Stimulated activated CD4-positive, alpha-beta T cell treated with anti-CD3 and anti-CD28 coated beads, Interleukin-4, amount 100 ng/mL, for 24 hours (primary cell): ENCODE measurements around the gene TUBGCP2.
A peak's percentile ranks its signal among the peaks of the same experiment; 100 is the strongest.

Source experiments
- DNase-seq: peaks from one replicate; pipeline ENCODE4 v3.0.0-alpha.2; 2020

Gene TUBGCP2

DNA sequence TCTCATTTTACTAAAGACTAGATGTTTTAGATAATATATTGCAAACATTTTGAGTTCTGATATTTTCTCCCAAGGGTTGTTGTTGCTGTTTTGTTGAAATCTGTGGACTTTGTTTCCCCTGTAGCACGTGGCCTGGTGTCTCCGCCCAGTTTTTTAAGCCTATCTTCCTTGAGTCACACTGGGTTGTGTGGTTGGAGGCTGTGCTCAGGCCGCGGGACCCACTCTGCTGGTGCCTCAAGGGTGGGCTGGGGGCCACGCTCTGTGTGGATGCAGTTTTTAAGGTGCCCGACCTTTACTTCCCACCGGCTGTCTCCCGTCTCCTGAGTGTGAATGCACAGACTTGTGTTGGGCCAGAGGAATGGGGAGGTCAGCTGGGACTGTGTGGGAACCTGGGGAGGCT lies 34.3 kb upstream of the TUBGCP2 start:
- no peak for DNase-seq

- DNase-seq = no peak
Observed at GRCh38 chr10:133341983-133342382, 33.3 kb upstream of the TUBGCP2 start.

GRCh38 chr10:133339708-133340380 lies 31.2 kb upstream of the TUBGCP2 start:
- no peak for DNase-seq

DNA sequence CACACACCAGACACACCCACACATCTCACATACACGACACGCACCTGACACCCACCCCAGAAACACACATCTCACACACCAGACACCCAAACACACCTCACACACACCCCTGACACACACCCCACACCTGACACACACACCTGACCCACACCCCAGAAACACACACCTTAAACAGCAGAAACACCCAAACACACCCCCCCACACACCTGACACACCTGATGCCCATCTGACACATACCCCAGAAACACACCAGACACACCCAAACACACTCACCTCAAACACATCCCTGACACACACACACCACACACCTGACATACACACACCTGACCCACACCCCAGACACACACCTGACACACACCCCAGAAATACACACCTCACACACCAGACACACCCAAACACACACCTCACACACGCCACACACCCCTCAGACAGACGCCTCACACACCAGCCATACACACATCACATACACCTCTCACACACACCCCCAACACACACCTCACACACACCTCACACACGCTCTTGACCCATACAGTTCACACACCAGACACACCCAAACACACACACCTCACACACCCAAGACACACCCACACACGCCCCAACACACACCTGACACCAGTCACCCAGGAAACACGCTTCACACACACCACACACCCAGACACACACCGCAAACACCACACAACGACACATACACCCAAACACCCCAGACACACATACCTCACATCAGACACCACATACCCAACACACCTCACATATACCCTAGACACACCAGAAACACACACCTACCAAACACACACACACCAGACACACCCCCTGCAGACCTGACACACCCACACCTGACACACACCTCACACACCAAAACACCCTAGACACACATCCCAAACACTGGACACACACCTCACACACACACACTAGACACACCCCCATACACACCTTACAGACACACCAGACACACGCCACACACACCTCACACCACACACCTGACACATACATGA lies 29.7 kb upstream of the TUBGCP2 start:
- DNase-seq = no peak

DNA sequence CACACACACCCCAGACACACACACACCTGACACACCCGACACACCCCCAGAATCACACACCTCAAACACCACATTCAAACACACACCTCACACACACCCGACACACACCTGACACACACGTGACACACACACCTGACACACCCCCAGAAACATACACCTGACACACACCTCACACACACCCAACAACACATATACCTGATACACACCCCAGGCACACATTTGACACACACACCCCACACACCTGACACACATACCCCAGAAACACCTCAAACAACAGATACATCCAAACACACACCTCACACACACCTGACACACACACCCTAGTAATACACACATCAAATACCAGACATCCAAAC lies 28.7 kb upstream of the TUBGCP2 start:
- DNase-seq = no peak

DNA sequence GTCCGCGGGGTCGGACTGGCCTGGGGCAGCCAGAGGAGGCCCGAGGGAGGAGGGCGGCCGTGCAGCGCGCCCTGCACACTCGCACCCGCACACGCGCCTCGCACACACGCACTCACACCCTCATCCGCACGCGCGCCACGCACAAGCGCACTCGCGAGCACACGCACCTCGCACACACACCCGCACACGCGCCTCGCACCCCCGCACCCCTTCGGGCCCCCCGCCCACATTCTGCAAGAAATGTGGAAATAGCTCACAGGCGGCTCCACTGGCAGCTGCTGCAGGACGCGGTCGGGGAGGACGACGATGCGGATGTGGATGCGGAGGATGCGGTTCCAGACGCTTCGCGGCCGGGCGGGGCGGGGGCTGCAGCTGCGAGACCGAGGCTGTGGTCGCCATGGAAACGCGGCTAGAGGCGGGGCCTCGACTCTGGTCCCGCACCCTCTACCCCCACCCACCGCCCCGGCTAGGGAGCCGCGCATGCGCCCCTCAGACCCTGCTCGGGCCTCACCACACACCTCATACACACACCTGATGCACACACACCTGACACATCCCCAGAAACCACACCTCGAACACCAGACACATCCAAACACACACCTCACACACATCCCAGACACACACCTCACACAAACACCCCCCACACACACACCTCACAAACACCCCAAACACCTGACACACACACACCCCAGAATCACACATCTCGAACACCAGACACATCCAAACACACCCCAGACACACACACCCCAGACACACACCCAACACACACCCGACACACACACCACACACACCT lies 28.1 kb upstream of the TUBGCP2 start, which contains the start of gene CALY:
Gene CALY (minus strand): TSS at position 320 of the 793 bp plus-strand sequence. CDS start 7,907 bp downstream, outside the sequence.
- peak; percentile 73 for DNase-seq

GRCh38 chr10:133336118-133336576 lies 27.5 kb upstream of the TUBGCP2 start:
- no peak for DNase-seq

- peak; percentile 76 for DNase-seq
Observed at GRCh38 chr10:133335246-133336117, 26.8 kb upstream of the TUBGCP2 start.

- no peak for DNase-seq
Observed at GRCh38 chr10:133334503-133335245, 26.0 kb upstream of the TUBGCP2 start.

DNA sequence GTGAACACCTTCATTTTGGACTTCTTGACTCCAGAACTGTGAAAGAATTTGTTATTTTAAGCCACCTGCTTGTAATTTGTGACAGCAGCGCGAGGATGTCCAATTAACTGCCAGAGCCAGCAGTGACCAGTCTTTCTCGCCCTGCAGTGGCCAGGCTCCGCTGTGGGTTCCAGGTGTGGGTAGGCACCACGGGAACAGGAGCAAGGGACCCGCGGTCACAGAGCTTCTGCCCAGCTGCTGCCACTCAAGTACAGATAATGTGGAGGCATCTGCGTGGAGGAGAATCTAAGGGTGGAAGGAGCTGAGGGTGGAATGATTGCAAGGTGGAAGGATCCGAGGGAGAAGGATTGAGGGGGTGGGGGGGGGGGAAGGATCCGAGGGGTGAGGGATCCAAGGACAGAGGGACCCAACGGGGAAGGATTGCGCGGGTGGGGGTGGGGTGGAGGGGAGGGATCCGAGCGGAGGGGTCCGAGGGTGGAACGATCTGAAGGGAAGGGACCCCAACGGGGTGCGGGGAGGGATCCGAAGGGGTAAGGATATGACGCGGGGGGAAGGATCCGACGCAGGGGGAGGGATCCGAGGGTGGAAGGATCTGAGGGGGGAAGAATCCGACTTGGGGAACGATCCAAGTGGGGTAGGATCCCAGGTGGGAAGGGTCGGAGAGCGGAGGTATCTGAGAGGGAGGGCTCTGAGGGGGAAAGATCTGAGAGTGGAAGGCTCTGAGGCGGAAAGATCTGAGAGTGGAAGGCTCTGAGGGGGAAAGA lies 24.4 kb upstream of the TUBGCP2 start:
- no peak for DNase-seq

GRCh38 chr10:133329491-133330202 lies 21.0 kb upstream of the TUBGCP2 start:
- DNase-seq = peak; percentile 89

DNA sequence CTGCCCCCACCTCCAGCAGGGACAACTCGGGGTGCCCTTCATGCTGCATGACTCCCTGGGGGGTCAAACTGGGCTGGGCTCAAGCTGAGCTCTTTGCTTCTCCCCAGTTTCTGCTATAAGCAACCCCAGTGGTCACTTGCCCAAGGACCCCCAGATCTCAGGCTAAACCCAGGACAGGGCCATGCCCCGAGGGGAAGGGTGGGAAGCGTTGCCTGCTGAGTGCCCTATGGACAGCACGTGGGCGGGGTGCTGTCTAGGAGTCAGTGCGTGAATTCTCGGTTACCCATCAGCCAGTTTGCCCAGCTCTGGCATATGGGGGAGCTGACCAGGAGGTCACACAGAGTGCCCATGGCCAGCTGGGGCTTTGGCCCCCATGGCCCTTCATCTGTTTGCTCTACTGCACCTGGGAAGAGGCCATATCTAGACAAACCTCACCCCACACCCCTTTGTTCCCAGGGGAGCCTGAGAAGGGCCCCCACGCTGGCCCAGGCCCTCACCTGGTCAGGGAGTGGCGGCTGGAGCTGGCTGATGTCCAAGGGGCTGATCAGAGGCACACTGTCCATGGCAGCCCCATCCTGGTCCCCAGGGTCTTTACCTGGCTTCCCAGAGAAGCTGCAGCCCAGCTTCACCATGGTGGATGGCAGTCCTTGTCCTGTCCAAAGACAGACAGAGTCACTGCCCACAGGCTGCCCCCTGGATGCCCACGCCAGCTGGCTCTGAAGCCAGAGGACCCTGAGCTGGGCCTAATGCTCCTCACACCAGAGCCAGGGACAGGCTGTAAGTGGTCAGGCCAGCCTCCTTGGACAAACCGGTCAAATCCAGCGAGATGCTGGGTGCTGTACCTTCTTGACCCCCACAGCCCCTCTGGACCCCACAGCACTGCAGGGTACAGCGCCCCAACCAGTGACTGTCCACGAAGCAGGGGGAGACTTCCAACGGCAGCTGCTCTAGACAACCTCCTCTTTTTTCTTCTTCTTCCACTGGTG lies 20.0 kb upstream of the TUBGCP2 start:
- DNase-seq = no peak

DNA sequence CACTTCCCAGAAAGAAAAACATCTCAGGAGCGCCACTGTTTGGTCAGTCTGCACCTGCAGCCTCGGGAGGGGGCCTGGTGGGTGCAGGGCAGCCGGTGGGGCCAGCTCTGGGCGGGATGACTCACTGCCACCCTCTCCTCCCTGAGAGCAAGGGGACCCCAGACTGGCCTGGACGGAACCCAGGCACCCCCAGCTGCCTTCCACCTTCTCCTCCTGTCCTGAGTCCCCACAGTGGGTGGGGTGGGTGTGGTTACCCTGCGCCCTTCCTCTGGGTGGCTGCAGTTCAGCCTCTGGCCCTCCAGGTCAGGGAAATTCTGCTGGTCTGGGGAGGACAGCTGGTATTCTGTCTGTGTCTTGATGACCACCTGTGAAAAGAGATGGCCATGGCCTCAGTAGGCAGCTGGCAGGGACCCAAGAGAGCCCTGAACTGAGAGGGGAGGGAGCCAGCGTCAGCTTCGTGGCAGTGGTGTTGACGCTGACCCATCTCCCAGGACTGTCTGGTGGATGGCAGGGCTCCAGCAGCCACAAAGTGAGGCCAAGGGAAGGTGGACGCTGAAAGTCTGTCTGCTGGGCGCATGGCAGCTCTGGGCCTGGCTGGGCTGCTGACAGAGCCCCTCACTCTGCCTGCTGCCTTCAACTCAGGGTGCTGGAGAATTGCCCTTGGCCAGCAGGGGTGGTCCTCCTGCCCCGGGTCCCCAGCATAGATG lies 19.1 kb upstream of the TUBGCP2 start:
- no peak for DNase-seq

DNA sequence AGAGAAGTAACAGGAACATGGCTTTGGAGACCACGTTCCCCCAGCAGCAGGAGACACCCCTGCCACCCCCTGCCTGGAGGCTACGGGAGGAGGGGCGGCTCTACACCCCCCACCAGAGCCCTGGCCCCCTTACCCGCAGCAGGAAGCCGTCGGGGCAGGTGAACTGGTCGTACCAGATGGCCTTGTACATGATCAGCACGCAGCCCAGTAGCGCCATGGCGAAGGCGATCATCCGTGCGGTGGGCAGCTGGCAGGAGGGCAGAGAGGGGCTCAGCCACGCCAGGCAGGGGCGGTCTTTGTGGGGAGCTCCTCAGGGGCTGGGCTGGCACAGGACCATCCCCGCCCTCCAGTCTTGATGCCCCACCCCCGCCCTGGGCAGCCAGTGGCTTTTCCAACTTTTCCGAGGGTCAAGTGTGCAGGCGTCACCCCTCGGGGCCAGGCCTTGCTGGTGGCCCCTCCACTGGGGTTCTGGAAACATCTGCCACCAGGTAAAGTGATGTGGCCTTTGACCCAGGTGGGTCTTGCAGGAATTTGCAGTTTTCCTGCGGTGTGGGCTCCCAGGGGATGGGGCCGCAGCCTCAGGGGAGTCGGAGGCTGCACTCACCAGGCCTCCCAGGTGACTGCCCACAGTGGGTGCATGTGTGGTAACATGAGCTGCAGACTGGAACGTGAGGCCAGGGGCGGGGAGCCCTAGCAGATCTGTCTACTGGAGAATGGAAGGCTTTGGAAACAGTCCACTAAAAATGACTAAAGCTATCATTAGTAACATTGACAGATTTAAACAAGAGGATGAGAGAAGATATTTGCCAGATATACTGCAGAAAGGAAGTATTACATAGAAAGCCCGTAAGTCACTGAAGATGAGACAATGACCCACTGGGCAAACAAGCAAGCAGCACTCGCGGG lies 18.3 kb upstream of the TUBGCP2 start:
- DNase-seq = no peak

GRCh38 chr10:133326223-133326551 lies 17.5 kb upstream of the TUBGCP2 start:
- no peak for DNase-seq

GRCh38 chr10:133325440-133326222 lies 17.0 kb upstream of the TUBGCP2 start:
- DNase-seq = no peak
